Cardiac septum (tissue), 1 donor: ENCODE results near the gene MLEC. TPM values are rescaled to one million over a fixed set of nuclear protein-coding genes. Genes with fewer than 3 reads are reported as not detected.

Experiments used
- DNase-seq: peaks from one replicate; pipeline ENCODE4 v3.0.0-alpha.2; 2020; ENCODE audit warnings: low spot score
- intact Hi-C: fragments of 100-400 bp; cut with DNase I; formaldehyde crosslinking; loops from one replicate; pipeline ENCODE4 v1.14.0; 2022
- total RNA-seq: library from RNA; stranded (reverse); fragmentation: NEBNext Ultra II Directional; extraction: Animal tissue kit (Norgen Biotek cat#: 25700); gene quantifications from one replicate; pipeline ENCODE4 v1.2.1, GENCODE V29; 2021
- donor health status: DM: no; HTN: no; CAD: no.

MLEC gene
- total RNA-seq, 1 donor from 2014 or later: 103 TPM

DNA sequence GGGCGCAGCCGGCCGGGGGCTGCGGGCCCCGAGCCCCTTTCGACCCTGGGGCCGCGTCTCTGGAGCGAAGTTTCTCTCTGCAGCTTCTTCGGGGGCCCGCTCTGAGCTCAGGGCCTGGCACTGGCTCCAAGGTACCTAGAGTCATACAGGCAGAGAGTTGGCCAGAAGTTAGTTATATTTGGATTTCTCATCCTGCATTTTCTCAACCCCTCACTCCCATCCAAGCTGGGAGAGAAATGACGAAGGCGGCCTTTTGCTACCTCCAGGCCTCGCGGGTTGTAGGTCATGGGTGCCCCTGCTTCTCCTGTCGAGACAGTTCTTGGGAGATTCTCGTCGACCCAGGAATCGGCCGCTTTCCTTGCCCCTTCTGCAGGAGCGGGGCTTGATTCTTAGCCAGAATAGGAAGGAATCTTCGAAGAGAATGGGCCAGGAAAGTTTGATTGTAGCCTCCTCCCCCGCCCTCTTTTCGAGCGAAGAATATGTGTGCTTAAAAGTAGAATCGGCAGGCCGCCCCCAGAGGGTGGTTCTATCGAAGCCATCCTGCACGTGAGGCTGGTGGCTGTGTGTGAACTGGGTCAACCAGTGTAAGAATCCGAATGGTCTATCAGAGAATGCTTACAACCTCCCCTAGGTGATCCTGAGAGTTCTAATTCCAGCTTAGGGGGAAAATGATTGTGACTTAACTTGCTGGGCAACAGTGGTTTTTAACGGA is 785 bp downstream of the MLEC start:
- intact Hi-C loops: loop anchor here (2.0 kb wide), 2 partner anchors 23 to 39 kb away; partner anchors contain the start of gene UNC119B
- no peak for DNase-seq

DNA sequence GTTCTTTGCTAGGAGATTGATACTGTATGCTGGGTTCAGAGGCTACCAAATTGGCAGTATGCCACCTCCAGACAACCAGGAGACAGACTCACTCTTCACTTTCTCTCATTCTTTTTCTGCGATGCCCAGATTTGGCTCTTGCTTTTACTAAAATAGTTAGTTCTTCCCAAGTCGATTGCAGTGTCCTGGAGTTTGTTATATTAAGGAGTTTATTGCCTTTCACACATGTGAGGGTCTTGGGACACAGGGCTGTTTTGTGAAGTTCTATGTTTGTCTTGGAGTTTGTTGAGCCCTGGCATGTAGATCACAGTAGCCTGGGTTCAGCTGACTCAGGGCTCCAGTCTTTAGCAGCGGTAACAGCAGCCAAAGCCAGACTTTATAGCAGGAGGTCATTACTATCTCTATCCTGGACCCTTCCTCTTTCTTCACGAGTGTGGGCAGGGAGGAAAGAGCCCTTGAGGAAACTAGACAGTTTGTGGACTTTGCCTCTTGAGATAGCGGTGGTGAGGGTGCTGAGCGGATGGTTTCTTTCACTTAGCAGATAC is 1.6 kb downstream of the MLEC start:
- intact Hi-C loops: no loop called here
- no peak for DNase-seq

DNA sequence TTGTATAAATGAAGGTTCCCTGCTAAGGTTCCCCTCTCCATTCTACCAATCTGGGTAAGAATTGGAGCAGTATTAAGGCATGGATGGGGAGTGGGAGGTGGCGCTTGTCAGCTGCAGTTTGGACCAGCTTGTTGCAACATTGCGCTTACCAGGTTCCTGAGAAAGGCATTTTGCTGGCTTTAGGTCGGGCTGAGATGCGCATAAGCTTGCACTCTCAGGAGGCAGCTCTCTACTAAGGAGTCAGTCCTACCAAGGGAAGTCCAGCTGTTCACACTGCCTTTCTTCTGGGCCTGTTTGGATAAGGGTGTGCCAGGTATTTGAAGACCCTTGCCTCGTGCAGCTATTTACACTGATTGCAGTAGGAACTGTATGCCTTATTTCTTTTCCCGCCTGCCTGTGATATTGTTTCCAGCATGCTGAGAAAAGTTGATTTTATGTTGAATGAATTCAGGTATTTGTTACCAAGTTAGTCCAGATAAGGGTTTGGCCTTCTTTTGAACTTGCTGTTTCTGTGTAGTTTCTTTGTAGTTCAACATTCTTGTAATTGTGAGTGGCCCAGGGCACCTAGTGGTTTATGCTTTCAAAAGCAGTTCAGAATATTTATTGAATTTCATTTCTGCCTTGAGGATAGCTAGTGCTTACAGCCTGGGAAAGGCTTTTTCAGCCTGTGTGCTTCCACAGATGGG is 2.6 kb downstream of the MLEC start:
- no peak for DNase-seq
- intact Hi-C loops: no loop called here

DNA sequence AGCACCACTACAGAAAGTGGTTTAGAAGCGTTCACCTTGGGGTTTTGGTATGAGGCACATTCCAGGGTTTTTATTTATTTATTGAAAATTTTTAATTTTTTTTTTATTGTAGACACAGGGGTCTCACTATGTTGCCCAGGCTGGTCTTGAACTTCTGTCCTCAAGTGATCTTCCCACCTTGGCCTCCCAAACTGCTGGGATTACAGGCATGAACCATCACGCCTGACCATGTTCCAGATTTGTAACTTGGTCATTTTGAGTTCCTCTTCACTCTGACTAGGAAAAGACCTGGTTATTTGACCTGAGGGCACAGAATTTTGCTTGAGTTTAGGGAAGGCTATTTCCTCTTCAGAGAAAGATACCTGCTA is 3.1 kb downstream of the MLEC start:
- intact Hi-C loops: no loop called here
- no peak for DNase-seq

DNA sequence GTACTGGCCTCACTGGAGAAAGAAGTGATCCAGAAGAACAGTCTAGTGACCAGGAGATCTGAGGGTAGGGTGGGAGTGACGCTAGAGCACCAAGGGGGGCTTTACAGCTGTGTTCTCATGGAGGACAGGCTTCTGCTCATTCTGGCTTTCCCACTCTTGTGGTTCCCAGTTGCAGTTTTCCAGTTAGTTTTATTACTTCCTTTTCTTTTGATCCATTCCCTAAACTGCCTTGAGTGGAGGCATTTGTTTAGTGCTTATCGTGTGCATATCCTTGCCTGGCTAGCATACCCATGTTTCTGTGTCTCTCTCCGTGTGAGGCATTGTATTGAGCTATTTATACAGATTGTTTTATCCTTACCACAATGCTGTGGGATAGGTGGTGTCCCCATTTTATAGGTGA is 4.0 kb downstream of the MLEC start:
- intact Hi-C loops: no loop called here
- DNase-seq: no peak

DNA sequence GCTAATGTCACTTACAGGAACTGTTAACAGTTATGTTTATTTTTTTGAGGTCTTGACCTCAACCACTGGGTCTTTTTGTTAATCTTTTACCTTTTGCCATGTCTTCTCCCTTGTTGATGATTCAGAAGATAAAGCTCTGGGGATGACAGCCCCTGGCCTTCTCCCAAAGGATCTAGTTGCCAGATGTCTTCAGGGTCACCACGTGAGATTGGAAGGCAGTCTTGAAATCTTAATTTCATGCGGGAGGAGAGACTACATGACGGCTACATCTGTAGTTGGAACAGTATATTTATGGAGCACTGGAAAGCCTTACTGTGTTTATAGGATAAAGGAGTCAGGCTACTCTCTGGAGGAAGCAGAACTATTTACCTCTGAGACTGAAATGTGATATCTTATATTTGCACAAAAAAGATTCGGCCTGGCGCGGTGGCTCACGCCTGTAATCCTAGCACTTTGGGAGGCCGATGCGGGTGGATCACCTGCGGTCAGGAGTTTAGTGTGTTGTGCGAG is 5.6 kb downstream of the MLEC start:
- DNase-seq: no peak
- intact Hi-C loops: no loop called here

DNA sequence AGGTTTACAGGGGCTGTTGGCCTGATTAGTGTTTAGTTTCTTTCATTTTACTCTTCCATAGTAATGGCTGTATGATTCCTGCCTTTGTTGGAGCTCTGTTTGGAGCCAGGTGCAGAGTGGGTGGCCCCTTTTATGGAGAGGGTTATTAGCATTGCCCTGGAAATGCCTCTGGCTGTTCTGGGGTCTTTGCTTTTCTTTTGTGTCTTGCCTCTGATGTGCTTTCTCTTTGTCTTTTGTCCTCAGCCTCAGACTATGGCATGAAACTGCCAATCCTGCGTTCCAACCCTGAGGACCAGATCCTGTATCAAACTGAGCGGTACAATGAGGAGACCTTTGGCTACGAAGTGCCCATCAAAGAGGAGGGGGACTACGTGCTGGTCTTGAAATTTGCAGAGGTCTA is 6.9 kb downstream of the MLEC start:
- DNase-seq: no peak
- intact Hi-C loops: no loop called here

DNA sequence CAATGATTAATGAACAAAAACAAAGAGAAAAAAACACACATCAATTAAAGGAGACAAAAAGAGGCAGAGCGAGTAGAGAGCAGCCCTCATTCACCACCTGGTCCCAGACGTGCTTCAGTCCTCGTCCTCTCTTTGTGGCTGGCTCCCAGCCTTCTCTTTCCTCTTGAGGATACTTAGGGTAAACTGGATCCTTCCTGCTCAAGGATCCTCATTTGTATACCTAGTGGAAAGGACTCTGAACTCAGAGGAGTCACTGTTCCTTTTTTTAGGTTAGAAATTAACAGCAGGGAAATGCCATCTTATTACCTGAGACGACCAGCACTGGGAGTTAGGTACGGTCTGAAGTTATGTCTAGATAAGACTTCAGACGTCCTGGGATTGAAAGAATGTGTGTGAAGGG is 9.7 kb downstream of the MLEC start:
- intact Hi-C loops: no loop called here
- DNase-seq: no peak

DNA sequence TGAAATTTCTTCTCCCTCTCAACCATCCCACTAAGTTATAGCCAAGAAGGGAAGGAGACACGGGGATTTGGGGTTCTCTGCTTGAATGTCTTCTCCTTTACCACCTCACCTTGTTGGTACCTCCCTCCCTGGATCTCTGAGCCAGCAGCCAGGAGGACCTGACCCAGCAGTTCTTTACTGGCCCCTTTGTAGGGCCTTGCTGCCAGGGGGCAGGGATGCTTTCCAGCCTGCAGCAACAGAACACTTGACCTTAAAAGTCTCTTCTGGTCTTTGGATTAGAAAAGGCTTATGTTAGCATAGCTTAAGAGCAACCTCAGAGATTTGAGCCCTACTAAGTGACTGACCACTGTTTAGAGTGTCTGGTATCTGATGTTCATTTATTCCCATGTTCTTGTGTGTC is 10.4 kb downstream of the MLEC start:
- DNase-seq: no peak
- intact Hi-C loops: no loop called here

DNA sequence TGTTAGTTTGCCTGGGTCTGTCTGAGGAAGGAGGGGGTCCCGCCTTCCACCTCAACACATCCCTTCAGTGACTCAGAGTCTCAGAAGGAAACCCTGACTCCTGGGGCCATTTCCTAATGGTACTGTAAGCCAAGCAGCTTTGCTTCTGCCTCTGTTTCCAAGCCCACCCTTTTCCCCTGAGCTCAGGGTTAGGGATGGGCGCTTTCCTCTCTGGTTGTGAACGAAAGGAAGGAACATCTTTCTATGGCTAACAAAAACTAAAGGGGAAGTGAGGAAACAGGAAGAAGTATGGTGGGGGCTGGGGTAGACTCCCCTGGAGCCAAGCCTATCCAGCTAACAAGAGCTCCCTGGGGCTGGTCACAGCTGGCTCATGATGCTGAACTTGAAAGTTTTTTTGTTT is 11.7 kb downstream of the MLEC start:
- intact Hi-C loops: no loop called here
- DNase-seq: no peak

DNA sequence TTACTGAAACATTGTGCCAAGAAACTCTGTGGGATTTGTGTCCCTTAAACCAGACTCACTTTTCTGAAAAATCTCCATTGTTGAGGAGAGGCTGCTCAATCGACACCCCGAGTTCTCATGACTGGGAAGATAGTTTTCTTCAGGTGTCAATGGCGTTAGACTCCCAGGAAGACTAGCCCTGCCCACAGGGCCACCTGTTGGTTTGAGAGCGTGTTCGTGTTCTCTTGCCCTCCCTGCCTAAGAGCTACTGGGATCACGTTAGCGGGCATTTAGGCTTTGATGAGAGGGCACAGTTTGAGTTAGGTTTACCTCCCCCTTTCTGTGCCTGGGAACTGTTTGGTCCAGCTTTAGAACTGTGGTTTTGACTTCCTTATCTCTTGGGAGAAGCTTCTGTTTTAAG is 12.6 kb downstream of the MLEC start:
- intact Hi-C loops: no loop called here
- no peak for DNase-seq

DNA sequence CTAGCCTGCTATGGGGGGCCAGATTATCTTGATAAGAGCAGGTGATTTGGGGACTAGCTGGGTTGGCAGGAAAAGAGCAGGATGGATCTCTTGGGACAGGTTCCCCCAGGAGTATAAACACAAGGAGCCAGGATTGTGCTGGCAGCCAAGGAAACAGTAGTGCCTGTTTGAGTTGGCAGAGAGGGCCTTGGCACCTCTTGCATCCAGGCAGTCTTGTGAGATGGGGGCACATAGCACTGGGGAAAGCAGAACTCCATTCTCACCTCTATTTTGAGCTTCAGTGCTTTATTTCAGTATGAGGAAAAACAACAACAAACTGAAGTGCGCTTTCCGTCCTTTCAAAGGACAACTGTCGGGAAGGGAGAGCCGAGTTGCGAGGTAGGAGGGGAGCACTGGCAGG is 13.9 kb downstream of the MLEC start:
- intact Hi-C loops: no loop called here

DNA sequence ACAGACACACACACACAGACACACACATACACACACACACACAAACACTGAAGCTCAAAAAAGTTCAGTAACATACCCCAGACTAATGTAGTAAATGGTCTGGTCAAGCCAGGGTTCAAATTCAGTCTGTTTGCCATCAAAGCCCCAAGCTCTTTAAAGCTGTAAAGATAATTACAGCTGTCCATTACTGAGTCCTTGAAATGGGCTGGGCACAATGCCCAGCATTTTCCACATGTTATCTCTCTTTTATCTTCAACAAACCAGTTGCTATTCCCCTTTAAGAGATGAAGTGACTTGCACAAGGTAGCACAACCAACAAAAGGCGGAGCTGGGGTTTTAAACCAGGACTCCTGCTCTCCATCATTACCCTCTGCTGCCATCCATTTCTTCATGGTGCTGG is 15.7 kb downstream of the MLEC start:
- peak; percentile 27 for DNase-seq
- intact Hi-C loops: no loop called here

More for the DNA sequence above, 13.9 kb downstream of the MLEC start:
- DNase-seq: no peak

DNA sequence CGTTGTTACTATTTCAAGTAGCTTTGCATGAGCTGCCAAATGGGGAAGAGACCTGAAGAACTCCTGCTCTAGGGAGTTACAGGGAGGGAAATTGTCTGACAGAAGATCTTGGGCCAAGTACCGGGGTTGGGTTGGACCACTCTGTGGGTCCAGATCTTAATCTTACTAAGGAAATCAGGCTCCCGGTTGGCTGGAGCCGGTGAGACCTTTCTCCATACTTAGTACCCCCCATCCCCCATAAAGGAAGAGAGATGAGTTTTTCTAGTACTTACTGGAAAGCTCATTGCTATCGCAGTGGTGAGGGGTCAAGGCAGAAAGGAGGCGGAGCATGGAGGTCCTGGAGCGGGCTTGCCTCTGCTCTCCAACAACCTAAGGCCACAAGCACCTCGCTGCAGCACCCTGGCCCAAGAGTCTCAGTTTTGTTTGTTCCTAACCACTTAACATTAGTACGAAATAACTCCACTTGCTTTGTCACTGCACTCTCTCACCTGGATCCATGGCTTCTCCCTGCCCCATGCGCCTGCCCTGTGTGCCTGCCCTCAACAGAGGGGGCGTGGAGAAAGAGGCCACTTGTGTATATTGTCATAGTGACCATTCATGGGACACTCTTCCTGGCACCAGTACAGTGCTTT is 16.5 kb downstream of the MLEC start:
- DNase-seq: peak; percentile 67
- intact Hi-C loops: no loop called here

DNA sequence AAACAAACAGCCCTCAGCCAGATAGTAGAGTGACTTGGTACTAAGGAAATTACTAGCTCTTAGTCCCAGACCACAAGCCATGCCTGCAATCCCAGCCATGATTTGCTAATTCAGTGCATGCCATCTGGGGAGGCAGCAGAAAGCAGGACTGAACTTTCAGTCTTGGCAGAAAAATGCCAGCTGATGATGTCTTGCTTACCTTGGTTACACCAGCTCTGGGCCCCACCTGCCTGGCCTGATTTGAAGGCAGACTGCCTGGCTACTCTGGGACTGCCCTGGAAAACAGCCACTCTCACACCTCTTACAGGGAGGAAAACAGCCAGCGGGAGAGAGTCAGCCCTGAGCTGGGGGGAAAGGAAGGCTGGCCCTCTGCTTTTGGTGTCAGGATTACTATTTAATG is 18.7 kb downstream of the MLEC start:
- DNase-seq: no peak
- intact Hi-C loops: no loop called here

DNA sequence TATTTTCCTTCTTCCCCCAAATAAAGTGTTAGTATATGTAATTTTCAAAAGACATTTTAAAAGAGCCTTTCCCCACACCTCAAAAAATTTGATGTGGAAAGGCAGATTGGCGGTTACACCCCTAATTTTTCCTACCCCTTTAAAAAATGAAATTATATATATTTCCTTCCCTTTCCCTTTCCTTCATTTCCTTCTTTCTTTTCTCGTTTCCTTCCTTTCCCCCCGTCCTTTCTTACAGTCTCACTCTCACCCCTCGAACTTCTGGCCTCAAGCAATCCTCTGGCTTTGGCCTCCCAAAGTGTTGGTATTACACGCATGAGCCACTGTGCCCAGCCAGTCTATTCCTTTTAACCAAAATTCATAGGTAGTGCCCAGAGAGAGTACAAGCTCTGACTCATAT is 19.1 kb downstream of the MLEC start:
- intact Hi-C loops: no loop called here
- no peak for DNase-seq

DNA sequence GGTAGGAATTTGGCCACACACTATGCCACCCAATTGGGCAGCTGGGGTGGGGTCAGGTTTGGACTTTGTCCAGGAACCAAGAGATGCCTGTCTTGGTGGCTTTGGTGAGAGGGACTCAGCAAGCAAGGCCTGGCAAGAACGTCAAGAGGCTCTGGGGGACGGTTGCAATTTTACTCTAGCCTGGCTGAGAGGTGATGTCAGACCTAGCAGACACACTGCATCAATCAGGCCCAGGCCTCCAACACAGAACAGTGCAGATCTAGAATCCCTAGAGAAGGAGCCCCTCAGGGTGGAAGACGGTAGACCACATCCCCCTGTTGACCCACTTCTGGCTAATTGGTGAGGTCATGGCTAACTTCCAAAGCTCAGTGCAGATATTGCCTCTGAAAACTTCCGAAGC is 21.7 kb downstream of the MLEC start:
- intact Hi-C loops: no loop called here

DNA sequence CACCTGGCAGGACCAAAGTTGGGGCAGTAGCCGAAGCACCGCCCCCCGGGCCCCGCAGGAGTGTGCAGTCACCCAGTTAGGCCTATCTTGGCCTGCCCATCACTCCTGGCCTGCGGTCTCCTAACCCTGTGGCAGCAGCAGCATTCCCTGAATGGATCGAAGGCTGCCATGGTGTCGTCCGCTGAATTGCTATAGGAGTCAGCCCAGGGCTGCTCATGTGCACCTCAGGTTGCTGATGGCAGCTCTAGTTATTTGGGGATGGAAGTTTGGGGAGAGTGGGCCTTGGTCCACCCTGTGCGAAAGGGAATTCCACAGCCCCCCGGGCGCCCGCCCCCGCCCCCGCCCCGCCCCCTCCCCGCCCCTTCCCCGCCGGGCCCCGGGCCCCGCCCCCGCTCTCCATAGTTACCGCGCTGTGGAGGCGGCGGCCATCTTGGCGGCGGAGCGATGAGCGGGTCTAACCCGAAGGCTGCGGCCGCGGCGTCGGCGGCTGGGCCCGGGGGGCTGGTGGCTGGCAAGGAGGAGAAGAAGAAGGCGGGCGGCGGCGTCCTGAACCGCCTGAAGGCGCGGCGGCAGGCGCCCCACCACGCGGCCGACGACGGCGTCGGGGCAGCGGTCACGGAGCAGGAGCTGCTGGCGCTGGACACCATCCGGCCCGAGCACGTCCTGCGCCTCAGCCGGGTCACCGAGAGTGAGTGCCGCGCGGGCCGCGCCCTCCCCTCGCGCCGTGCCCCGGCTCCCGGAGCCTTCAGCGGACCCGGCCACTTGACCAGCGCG is 23.3 kb downstream of the MLEC start, which contains the start of gene UNC119B:
TSS of gene UNC119B (plus strand) at position 428 of the 774 bp plus-strand sequence. CDS start at position 445, 17 bp downstream.
- DNase-seq: peak; percentile 91
- intact Hi-C loops: loop anchor here (2.0 kb wide), 1 partner anchor 23 kb away; the partner anchor contains the start of gene MLEC

More for the DNA sequence above, 21.7 kb downstream of the MLEC start:
- no peak for DNase-seq

DNA sequence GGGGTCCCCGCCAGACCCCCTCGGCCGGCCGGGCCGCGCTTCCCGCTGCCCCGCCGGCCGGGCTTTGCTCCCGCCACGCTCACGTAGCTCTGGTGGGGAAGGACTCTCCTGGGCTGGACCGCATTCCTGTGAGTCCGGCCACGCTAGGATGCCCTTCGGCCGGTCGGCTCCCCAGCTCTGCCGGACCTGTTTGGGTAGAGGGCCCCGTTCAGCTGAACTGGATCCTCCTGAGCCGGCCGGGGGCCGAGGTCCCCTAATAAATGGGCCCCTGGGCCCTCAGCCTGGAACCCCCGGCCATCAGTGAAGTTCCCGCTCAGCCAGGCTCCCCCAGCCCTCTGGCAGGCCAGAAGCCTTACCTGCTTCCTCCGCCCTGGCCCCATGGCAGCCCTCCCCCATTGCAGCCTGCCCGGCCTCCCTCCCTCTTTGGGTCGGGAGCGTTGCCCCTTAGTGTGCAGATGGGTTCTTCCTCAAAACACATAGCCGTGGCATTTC is 23.9 kb downstream of the MLEC start:
- intact Hi-C loops: loop anchor here (2.0 kb wide), 1 partner anchor 24 kb away; the partner anchor contains the start of gene MLEC
- DNase-seq: no peak
